Stimulated activated CD4-positive, alpha-beta T cell treated with anti-CD3 and anti-CD28 coated beads, Interleukin-4, amount 100 ng/mL, for 1 hour (primary cell): ENCODE measurements around the gene GABRB3.

Experiments
- DNase-seq: peaks from one replicate; pipeline ENCODE4 v3.0.0-alpha.2; 2020

Gene GABRB3

DNA sequence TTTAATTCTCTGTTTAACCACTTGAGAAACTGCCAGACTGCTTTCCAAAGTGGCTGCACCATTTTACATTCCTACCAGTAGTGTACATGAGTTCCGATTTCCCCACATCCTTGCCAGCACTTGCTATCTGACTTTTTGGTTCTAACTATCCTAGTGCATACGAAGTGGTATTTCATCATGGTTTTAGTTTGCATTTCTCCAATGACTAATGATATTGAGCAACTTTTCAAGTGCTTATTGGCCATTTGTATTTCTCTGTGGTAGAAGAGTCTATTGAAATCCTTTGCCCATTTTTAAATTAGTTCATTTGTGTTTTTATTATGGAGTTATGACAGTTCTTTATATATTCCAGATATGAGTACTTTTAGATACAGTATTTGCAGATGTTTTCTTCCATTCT, 247.8 kb downstream of the GABRB3 start:
- no peak for DNase-seq

DNA sequence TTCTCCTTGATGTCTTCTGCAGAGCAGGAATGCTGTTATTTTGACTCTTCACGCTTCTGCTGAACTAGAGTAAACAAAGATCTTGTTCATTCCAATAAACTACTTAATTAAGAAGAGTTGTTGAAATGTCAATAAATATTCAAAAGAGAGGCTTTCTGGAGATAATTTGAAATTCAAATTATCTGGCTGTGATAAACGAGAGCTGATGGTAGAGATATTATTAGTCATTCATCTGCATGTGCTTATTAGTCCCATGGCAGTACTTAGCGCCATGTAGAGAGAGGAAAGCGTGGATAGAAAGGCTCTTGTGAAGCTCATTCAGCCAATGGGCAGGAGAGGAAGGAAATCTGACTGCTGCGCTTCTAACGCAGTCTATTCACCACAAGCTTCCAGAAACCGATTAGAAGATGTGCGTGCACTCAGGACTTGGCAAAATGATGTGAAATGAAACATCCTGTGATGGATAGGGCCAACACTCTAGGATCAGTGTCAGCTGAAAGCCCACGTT, 251.1 kb downstream of the GABRB3 start:
- DNase-seq = no peak

DNA sequence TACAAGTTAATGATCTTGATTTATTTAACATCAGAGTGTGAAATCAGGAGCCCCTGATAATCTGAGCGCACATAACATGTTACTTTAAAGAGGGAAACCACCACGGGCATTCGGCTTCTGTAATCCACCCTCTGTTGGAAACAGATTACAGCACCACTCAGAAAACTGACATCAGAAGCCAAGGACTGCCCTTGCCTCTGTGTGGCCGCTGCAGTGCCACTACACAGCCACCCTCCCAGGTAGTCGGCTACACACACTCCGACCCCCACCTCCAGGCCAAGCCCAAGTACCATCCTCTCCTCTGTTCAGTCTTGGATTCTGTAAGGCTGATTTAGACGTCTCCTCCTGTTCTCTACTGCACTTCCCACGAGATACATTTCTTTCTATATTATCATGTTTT, 251.7 kb downstream of the GABRB3 start:
- DNase-seq = no peak

DNA sequence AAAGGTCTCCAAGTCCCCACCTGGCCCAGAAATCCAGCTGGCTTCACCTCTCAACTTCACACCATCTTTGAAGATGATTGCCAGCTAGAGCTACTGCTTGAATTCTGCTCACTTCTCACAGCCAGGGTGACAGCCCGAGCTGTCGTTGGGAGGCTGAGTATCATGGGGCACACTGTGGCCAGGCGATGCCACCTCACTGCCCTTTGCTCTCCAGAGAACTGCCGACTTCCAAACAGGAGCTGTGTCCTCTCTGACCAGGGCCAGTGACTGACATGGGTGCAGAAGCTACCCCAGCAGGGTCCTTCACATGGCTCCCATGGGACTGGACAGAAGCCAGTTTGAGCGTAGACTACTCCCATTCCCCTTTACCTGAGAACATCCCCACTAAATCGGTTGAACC, 254.0 kb downstream of the GABRB3 start:
- DNase-seq = no peak

DNA sequence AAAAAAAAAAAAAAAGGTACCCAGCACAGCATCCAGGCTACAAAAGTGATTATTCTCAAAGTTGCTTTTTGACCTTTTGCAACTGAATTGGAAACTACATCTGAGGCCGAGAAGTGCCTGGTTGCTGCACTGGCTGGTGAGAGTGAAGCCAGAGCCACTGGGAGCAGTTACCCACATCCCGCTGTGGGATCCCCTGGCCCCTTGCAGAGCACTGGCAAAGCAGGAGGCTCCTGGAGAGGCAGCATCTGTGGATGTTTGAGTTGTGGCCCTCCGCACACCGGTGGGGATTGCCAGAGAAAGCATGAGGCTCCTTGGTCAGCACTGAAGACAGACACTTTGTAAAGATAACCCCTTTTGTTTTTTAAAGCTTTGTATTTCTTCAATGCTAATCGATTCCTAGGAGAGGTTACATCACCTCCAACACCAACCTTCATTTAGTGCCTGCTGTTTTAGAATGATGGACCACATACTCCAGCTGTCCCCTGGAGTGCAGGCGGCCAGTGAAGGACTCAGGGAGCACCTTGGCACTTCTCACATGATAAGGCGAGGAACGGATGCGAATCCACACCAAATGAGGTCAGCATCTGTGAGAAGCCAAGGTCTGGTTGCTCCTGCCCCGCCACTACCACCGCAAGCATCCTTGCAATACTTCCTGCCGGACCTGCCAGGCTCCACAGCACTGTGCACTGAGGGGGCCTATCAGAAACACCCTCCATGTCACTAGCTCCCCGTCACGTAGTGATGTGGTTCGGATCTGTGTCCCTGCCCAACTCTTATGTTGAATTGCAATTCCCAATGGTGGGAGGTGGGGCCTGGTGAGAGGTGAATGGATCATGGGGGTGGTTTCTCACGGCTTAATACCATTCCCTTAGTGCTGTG, 256.5 kb downstream of the GABRB3 start:
- no peak for DNase-seq

DNA sequence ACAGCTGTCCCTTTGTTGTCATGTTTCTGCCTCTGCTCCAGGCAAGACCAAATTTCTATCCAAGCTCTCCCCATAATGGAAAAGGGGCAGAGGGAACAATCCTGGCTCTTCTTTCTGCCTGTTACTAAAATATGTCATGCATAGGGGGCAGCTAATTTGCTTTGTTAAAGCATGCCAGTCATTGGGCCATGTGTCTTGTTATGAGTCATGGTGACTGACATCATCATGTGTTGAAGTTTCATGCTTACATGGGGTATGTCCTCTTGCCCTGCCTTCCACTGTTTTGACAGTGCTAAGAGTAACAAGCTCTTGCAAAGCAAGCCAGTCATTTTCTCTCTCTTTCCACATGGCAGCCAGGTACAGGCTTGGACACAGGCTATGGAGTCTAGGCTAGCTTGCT, 268.9 kb downstream of the GABRB3 start:
- no peak for DNase-seq
